Thoracic aorta (tissue), 2 donors: ENCODE data around the gene ZNF555. TPM values are rescaled to one million over a fixed set of nuclear protein-coding genes. Genes with fewer than 3 reads are reported as not detected.
"Not testable (repeated sequence)": the region's sequence is repeated elsewhere in the genome, so short reads cannot be mapped to it uniquely, and the experiment has no call there.

Experiments used
- ATAC-seq: fragments of 150-250 bp; one replicate; pipeline ENCODE4 v1.8.0; 2017; ENCODE audit warnings: low read depth; ENCODE audit not compliant: insufficient number of reproducible peaks, low FRiP score
- DNase-seq: peaks from one replicate; pipeline ENCODE4 v3.0.0-alpha.2; 2020; ENCODE audit warnings: low spot score
- H3K27ac ChIP-seq, 2 donors: fragments of 200-600 bp; sonication (generic); 1 replicate in 1 of 2; 2 replicates in 1 of 2; pipeline ENCODE4 v1.5.1; 2016; ENCODE audit warnings: mild to moderate bottlenecking in 2 of 2, moderate library complexity in 2 of 2
- H3K27me3 ChIP-seq: fragments of 200-600 bp; sonication (generic); replicated peaks from 2 replicates; pipeline ENCODE4 v1.6.0; 2016; ENCODE audit warnings: mild to moderate bottlenecking; ENCODE audit not compliant: insufficient read depth
- H3K36me3 ChIP-seq: fragments of 200-600 bp; sonication (generic); one replicate; pipeline ENCODE4 v1.5.1; 2016
- H3K4me1 ChIP-seq, 2 donors: fragments of 200-600 bp; sonication (generic); 1 replicate in 1 of 2; 2 replicates in 1 of 2; pipeline versions ENCODE4 v1.5.1 to v1.6.0; 2016; ENCODE audit warnings: low read depth in 2 of 2, mild to moderate bottlenecking in 1 of 2; ENCODE audit not compliant: control insufficient read depth in 1 of 2
- H3K4me3 ChIP-seq: fragments of 200-600 bp; sonication (generic); 2 replicates; pipeline ENCODE4 v1.5.1; 2016; ENCODE audit warnings: mild to moderate bottlenecking
- H3K9me3 ChIP-seq: fragments of 200-600 bp; sonication (generic); 2 replicates; pipeline ENCODE4 v1.5.1; 2016
- total RNA-seq, 2 donors: library from RNA; depleted of rRNA; stranded (reverse); fragments of >200 nt; gene quantifications; one replicate each; pipeline versions ENCODE4 v1.1.0 to v1.2.3, GENCODE V29; 2016
- TF ChIP-seq, protein P1 (sequence below): fragments of 200-600 bp; sonication (generic); IDR thresholded peaks from one replicate; pipeline ENCODE4 v1.5.1; 2019; ENCODE audit warnings: antibody characterized with exemption

The ZNF555 gene
- total RNA-seq, 2 donors from 2014 or later = 5.4 to 12.5 TPM

DNA sequence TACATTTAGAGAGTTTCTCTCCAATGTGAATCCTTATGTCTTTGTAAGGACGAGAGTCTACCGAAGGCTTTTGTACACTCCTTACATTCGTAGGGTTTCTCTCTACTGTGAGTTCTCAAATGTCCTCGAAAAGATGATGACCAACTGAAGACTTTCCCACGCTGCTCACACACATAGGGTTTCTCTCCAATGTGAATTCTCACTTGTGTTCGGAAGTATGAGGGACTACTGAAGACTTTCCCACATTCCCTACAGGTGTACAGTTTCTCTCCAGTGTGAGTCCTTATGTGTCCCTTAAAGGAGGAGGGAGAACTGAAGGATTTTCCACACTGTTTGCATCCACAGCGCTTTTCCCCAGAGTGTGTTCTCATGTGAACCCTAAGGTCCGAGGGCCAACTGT is 55.4 kb downstream of the ZNF555 start:
- H3K4me1 ChIP-seq = peaks cover 5 to 6% of the 10 kb centered on the region in 2 donors
- H3K27ac ChIP-seq = no peak overlapping the region
- ATAC-seq (no peak), DNase-seq (no peak)
- TF ChIP-seq, protein P1, sequence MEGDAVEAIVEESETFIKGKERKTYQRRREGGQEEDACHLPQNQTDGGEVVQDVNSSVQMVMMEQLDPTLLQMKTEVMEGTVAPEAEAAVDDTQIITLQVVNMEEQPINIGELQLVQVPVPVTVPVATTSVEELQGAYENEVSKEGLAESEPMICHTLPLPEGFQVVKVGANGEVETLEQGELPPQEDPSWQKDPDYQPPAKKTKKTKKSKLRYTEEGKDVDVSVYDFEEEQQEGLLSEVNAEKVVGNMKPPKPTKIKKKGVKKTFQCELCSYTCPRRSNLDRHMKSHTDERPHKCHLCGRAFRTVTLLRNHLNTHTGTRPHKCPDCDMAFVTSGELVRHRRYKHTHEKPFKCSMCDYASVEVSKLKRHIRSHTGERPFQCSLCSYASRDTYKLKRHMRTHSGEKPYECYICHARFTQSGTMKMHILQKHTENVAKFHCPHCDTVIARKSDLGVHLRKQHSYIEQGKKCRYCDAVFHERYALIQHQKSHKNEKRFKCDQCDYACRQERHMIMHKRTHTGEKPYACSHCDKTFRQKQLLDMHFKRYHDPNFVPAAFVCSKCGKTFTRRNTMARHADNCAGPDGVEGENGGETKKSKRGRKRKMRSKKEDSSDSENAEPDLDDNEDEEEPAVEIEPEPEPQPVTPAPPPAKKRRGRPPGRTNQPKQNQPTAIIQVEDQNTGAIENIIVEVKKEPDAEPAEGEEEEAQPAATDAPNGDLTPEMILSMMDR = no peak
- no peak overlapping the region for H3K4me3 ChIP-seq
- H3K9me3 ChIP-seq = peaks cover 3% of the 10 kb centered on the region
- H3K36me3 ChIP-seq = no peaks in the 10 kb centered on the region
- H3K27me3 ChIP-seq = no peaks in the 10 kb centered on the region

DNA sequence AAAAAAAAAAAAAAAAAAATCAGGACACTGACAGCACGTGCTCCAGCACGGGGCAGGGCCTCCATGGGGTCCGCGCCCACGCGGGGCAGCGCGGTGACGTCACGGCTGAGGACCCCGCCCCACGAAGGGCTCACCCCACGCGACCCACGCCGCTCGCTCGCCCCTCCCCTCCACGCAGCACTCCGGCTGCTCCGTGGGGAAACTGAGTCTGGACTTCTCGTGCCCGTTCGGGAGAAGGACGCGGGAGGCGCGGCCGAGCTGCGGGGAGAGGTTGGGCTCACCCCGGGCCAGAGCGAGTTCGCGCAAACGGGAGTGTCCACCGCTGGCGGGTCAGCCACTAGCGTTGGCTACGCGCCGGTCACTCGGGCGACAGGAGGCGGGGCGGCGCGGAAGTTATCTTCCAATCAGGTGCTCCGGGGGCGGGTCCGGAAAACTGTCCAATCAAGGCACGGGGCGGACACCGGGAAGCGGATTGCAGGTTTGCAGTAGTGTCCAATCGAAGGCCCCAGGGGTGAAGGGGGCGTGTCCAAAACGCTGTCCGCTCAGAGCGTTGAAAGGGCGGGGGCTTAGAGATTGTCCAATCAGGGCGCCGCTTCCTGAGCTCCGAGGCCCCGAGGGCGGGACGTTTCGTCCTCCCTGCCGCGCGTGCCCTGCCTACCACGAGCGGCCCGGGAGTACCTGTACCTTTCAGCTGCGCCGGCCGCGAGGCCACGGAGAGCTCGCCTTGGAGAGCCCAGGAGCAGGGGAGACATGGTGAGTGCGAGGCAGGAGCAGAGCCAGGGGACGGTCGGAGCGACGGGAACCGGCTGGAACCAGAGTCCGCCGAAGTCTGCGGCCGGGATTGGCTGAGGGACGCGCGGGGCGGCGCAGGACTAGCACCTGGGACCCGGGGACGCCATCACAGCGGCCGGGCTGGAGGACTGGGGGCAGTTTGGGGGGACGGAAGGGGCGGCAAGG is 59.3 kb downstream of the ZNF555 start, which contains the start of gene ZNF57:
Gene ZNF57 (plus strand): TSS at position 633 of the 957 bp plus-strand sequence. CDS start 118 bp downstream, at position 751.
- Histone ChIP-seq H3K9me3 (peaks cover 3% of the 10 kb centered on the region), H3K27me3 (no peaks in the 10 kb centered on the region), H3K4me1 (peaks cover 6 to 9% of the 10 kb centered on the region in 2 donors), H3K27ac (peak within 1 kb of the TSS; percentile 67 to 74), H3K36me3 (no peaks in the 10 kb centered on the region), H3K4me3 (peak within 1 kb of the TSS; percentile 97)
- peak; percentile 99 for DNase-seq
- TF ChIP-seq, protein P1 = no peak
- peak; percentile 98 for ATAC-seq

DNA sequence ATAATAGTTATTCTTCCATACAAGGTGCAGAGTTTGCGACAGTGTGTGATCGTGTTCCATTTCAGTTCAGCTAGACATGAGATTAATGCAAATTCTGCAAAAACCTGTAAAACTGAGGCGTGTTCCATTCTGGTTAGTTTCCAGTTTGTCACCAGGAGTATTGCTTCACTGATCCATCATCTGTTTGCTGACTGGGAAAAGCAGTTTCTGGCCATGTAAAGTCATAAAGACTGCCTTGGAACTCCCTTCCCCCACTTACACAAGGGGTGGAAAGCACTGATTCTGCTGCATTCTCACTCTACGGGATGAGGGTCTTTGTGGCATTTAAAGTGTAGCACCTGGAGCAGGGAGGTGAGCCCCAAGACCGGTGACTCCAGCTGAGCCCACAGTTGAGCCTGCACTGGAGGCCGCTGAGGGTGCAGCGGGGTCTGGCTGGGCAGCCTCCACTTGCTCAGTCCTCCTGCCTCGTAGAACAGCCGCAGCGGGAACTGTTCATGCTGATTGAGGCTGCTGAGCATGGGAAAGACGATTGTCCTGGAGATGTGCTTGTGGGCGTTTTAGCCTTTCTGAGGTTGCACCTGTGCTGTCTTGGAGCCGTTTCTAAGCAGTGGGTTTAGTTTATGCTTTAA is 61.4 kb downstream of the ZNF555 start:
- Histone ChIP-seq H3K4me3 (no peak overlapping the region), H3K9me3 (no peaks in the 10 kb centered on the region), H3K27ac (no peak overlapping the region), H3K27me3 (no peaks in the 10 kb centered on the region), H3K36me3 (no peaks in the 10 kb centered on the region), H3K4me1 (peaks cover 6 to 9% of the 10 kb centered on the region in 2 donors)
- no peak for ATAC-seq
- no peak for DNase-seq
- TF ChIP-seq, protein P1 = no peak

DNA sequence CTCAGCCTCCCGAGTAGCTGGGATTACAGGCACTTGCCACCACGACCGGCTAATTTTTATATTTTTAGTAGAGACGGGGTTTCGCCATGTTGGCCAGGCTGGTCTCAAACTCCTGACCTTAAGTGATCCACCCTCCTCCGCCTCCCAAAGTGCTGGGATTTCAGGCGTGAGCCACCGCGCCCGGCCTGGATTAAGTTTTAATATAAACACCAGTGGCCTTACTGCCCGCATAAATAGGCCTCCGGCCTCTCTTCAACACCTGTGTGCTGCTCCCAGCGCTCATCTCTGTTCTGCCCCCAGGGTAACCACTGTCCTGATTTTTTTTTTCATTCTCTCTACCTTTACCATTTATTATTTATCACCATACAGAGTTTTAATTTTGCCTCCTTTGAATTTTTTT is 62.1 kb downstream of the ZNF555 start:
- H3K27ac ChIP-seq, H3K9me3 ChIP-seq, H3K27me3 ChIP-seq, H3K36me3 ChIP-seq, H3K4me3 ChIP-seq, H3K4me1 ChIP-seq, ATAC-seq, DNase-seq: not testable (repeated sequence)

DNA sequence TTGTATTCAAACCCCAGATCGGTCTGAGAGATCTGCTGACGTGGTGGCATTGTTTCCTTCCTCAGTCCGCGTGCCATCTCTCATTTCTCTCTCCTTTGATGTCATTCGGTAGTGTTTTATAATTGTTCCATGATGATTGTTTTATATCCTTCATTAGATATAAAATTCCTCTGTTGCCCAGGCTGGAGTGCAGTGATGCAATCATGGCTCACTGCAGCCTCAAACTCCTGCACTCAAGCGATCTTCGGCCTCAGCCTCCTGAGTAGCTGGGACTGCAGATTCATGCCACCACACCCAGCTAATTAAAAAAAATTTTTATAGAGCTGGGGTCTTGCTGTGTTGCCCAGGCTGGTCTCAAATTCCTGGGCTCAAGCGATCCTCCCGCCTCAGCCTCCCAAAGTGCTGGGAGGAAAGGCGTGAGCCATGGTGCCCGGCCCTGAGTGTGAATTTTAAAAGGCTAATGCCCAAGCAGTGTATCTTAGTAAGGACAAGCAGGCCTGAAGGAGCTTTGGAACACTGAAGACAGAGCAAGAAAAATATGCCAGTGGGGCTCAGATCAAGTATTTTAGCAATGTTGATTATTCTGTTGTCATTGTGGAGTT is 64.7 kb downstream of the ZNF555 start:
- TF ChIP-seq, protein P1 = no peak
- H3K27ac ChIP-seq = no peak overlapping the region
- peaks cover 6 to 9% of the 10 kb centered on the region in 2 donors for H3K4me1 ChIP-seq
- no peaks in the 10 kb centered on the region for H3K27me3 ChIP-seq
- ATAC-seq = no peak
- H3K4me3 ChIP-seq = no peak overlapping the region
- DNase-seq = no peak
- no peaks in the 10 kb centered on the region for H3K9me3 ChIP-seq
- H3K36me3 ChIP-seq = no peaks in the 10 kb centered on the region
